HepG2 (cell line): Measurements from ENCODE around the gene TROAP. TPM values are rescaled to one million over a fixed set of nuclear protein-coding genes. Genes with fewer than 3 reads are reported as not detected.
A peak's percentile ranks its signal among the peaks of the same experiment; 100 is the strongest.

ENCODE experiments used
- AHR ChIP-seq: IDR thresholded peaks from 2 replicates; pipeline ENCODE4 v1.6.1; 2018; ENCODE audit warnings: missing genetic modification reagents, missing compliant biosample characterization
- FOSL1 ChIP-seq: sonication (generic); formaldehyde crosslinking; IDR thresholded peaks from 2 replicates; pipeline ENCODE4 v1.9.0; 2021; ENCODE audit warnings: missing genetic modification reagents, borderline replicate concordance
- FOXO1 ChIP-seq: sonication (generic); formaldehyde crosslinking; IDR thresholded peaks from 2 replicates; pipeline ENCODE4 v1.4.0; 2020; ENCODE audit warnings: missing genetic modification reagents
- FOXP4 ChIP-seq: sonication (generic); formaldehyde crosslinking; IDR thresholded peaks from 2 replicates; pipeline ENCODE4 v1.4.0; 2020; ENCODE audit warnings: missing genetic modification reagents
- MAX ChIP-seq: IDR thresholded peaks from 2 replicates; pipeline ENCODE4 v1.6.1; 2012; ENCODE audit warnings: inconsistent platforms
- MIER3 ChIP-seq: IDR thresholded peaks from 2 replicates; pipeline ENCODE4 v1.6.1; 2016; ENCODE audit warnings: missing compliant biosample characterization, borderline replicate concordance
- MNT ChIP-seq: fragments of 450-650 bp; IDR thresholded peaks from 2 replicates; pipeline ENCODE4 v1.6.1; 2016
- NFE2L2 ChIP-seq: fragments of 150-350 bp; IDR thresholded peaks from 2 replicates; pipeline ENCODE4 v1.6.1; 2014; ENCODE audit warnings: low read length
- ONECUT2 ChIP-seq: sonication (generic); formaldehyde crosslinking; IDR thresholded peaks from 2 replicates; pipeline ENCODE4 v1.4.0; 2020; ENCODE audit warnings: missing genetic modification reagents
- PLRG1 ChIP-seq: fragments of 450-650 bp; conservative IDR thresholded peaks from 2 replicates; pipeline ENCODE4 v1.6.1; 2016
- SMC3 ChIP-seq: IDR thresholded peaks from 2 replicates; pipeline ENCODE4 v1.6.1; 2011; ENCODE audit warnings: low read length, improper control_type of control experiment
- SNAPC2 ChIP-seq: sonication (generic); formaldehyde crosslinking; IDR thresholded peaks from 2 replicates; pipeline ENCODE4 v1.8.1; 2022; ENCODE audit warnings: mild to moderate bottlenecking, missing genetic modification reagents
- ZBTB20 ChIP-seq: sonication (generic); formaldehyde crosslinking; IDR thresholded peaks from 2 replicates; pipeline ENCODE4 v1.8.1; 2023; ENCODE audit warnings: missing genetic modification reagents, low read depth, mild to moderate bottlenecking, borderline replicate concordance
- ZBTB40 ChIP-seq, 2 experiments: fragments of 450-650 bp in 1 of 2; sonication (generic) in 1 of 2; formaldehyde crosslinking in 1 of 2; IDR thresholded peaks; 2 replicates each; pipeline versions ENCODE4 v1.6.1 to v1.8.0; 2016 to 2022; ENCODE audit warnings: antibody characterized with exemption in 1 of 2, mild to moderate bottlenecking in 1 of 2, missing genetic modification reagents in 1 of 2
- ZNF350 ChIP-seq: sonication (generic); formaldehyde crosslinking; IDR thresholded peaks from 2 replicates; pipeline ENCODE4 v1.4.0; 2020; ENCODE audit warnings: mild to moderate bottlenecking, low read depth, missing genetic modification reagents, borderline replicate concordance
- ZNF530 ChIP-seq: sonication (generic); formaldehyde crosslinking; IDR thresholded peaks from 2 replicates; pipeline ENCODE4 v1.5.0; 2020; ENCODE audit warnings: low read depth, mild to moderate bottlenecking, missing genetic modification reagents
- ZSCAN22 ChIP-seq: sonication (generic); formaldehyde crosslinking; IDR thresholded peaks from 2 replicates; pipeline ENCODE4 v1.4.0; 2020; ENCODE audit warnings: mild to moderate bottlenecking, missing genetic modification reagents
- polyA plus RNA-seq, 8 experiments: library from polyadenylated mRNA; depleted of rRNA in 3 of 8; stranded (reverse) in 7 of 8; unstranded in 1 of 8; fragments of >200 nt; fragmentation: Illumina TruSeq in 4 of 8; extraction: Trizol in 4 of 8; gene quantifications; 2 replicates each; pipeline versions ENCODE4 v1.2.1 to v1.2.3, GENCODE V29; 2011 to 2016; ENCODE audit warnings: low read depth in 4 of 8, missing spikeins in 1 of 8, mixed read lengths in 1 of 8; ENCODE audit not compliant: insufficient read depth in 1 of 8
- total RNA-seq, 5 experiments: library from RNA; depleted of rRNA; stranded (reverse); fragments of >200 nt; fragmentation: Illumina TruSeq; extraction: Trizol; gene quantifications; 2 replicates each; pipeline ENCODE4 v1.2.3, GENCODE V29; 2016; ENCODE audit warnings: low read depth in 1 of 5

The TROAP gene
- total and polyA plus RNA-seq, 2 of the 13 experiments (the other 11 are each of a cell fraction or from before 2014, with no cell fraction given) = 22.5 to 30.9 TPM

- TF ChIP-seq SNAPC2 (CRISPR knock-in tag) = no peak
- TF ChIP-seq MIER3 (CRISPR knock-in tag) = no peak
- TF ChIP-seq FOSL1 = no peak
- TF ChIP-seq MNT = no peak
- TF ChIP-seq MAX = peak; percentile 52
- no peak for TF ChIP-seq ZSCAN22 (CRISPR knock-in tag)
- TF ChIP-seq FOXO1 = peak; percentile 37; the same call in 1 of the 2 replicates
- no peak for TF ChIP-seq ONECUT2
- TF ChIP-seq NFE2L2 = no peak
- no peak for TF ChIP-seq FOXP4
- TF ChIP-seq ZNF530 (CRISPR knock-in tag) = no peak
- TF ChIP-seq ZBTB20 (CRISPR knock-in tag) = no peak
- TF ChIP-seq ZBTB40 (IDR thresholded peaks at IDR 0.05) = peak; percentile 54
- peak; percentile 97 for TF ChIP-seq ZBTB40 (CRISPR knock-in tag; IDR thresholded peaks at IDR 0.05)
- TF ChIP-seq SMC3 = peak; percentile 59
- no peak for TF ChIP-seq PLRG1
- 0 out of 2 replicates have a peak, but pooled peaks have one; percentile 52 for TF ChIP-seq AHR (CRISPR knock-in tag)
- TF ChIP-seq ZNF350 (CRISPR knock-in tag) = no peak
Measured at GRCh38 chr12:49331380-49332222, 8.5 kb downstream of the TROAP start (continued).
